Measurements from ENCODE around the gene MYBPHL. TPM values are rescaled to one million over a fixed set of nuclear protein-coding genes. Genes with fewer than 3 reads are reported as not detected.
A peak's percentile ranks its signal among the peaks of the same experiment; 100 is the strongest.

The MYBPHL gene
- total RNA-seq, 4 donors from 2014 or later, result 3.1 TPM; not detected in 3

DNA sequence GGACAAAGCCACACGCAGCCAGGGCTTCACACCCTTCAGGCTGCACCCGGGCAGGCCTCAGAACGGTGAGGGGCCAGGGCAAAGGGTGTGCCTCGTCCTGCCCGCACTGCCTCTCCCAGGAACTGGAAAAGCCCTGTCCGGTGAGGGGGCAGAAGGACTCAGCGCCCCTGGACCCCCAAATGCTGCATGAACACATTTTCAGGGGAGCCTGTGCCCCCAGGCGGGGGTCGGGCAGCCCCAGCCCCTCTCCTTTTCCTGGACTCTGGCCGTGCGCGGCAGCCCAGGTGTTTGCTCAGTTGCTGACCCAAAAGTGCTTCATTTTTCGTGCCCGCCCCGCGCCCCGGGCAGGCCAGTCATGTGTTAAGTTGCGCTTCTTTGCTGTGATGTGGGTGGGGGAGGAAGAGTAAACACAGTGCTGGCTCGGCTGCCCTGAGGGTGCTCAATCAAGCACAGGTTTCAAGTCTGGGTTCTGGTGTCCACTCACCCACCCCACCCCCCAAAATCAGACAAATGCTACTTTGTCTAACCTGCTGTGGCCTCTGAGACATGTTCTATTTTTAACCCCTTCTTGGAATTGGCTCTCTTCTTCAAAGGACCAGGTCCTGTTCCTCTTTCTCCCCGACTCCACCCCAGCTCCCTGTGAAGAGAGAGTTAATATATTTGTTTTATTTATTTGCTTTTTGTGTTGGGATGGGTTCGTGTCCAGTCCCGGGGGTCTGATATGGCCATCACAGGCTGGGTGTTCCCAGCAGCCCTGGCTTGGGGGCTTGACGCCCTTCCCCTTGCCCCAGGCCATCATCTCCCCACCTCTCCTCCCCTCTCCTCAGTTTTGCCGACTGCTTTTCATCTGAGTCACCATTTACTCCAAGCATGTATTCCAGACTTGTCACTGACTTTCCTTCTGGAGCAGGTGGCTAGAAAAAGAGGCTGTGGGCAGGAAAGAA is 32.0 kb downstream of the MYBPHL start:
- DNase-seq (peak; percentile 81 to 84), ATAC-seq (peak; percentile 79 to 91)
- H3K4me1 ChIP-seq, result peaks cover 10 to 27% of the 10 kb centered on the region in 2 donors
- TF ChIP-seq, protein P1, sequence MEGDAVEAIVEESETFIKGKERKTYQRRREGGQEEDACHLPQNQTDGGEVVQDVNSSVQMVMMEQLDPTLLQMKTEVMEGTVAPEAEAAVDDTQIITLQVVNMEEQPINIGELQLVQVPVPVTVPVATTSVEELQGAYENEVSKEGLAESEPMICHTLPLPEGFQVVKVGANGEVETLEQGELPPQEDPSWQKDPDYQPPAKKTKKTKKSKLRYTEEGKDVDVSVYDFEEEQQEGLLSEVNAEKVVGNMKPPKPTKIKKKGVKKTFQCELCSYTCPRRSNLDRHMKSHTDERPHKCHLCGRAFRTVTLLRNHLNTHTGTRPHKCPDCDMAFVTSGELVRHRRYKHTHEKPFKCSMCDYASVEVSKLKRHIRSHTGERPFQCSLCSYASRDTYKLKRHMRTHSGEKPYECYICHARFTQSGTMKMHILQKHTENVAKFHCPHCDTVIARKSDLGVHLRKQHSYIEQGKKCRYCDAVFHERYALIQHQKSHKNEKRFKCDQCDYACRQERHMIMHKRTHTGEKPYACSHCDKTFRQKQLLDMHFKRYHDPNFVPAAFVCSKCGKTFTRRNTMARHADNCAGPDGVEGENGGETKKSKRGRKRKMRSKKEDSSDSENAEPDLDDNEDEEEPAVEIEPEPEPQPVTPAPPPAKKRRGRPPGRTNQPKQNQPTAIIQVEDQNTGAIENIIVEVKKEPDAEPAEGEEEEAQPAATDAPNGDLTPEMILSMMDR (IDR thresholded peaks at IDR 0.05 in 4 of 5, conservative IDR thresholded peaks at IDR 0.05 in 1 of 5), result no peak
- TF ChIP-seq POLR2A (IDR thresholded peaks at IDR 0.05), result no peak
- no peaks in the 10 kb centered on the region for H3K27me3 ChIP-seq
- no peaks in the 10 kb centered on the region for H3K9me3 ChIP-seq
- H3K4me3 ChIP-seq, result no peak overlapping the region
- H3K36me3 ChIP-seq, result no peaks in the 10 kb centered on the region
- intact Hi-C loops (cut with DNase I; ENCODE audit: low total_unique reads), result loop anchor here (5.0 kb wide), 1 partner anchor 257 kb away; no protein-coding TSS in a partner anchor
- in situ Hi-C loops (cut with MboI; ENCODE audit: low sequenced_read_pairs in 4 of 4), result loop anchor here in 3 of 4 donors (5.0 to 25.0 kb wide), 4 partner anchors 122 to 262 kb away; partner anchors contain the start of genes GPR61 (in 2 of the 3), GNAI3 (in 1 of the 3) and SORT1 (in 1 of the 3)
- peak overlapping the region in 3 of 4 donors; percentile 57 to 85 (median 77) for H3K27ac ChIP-seq

DNA sequence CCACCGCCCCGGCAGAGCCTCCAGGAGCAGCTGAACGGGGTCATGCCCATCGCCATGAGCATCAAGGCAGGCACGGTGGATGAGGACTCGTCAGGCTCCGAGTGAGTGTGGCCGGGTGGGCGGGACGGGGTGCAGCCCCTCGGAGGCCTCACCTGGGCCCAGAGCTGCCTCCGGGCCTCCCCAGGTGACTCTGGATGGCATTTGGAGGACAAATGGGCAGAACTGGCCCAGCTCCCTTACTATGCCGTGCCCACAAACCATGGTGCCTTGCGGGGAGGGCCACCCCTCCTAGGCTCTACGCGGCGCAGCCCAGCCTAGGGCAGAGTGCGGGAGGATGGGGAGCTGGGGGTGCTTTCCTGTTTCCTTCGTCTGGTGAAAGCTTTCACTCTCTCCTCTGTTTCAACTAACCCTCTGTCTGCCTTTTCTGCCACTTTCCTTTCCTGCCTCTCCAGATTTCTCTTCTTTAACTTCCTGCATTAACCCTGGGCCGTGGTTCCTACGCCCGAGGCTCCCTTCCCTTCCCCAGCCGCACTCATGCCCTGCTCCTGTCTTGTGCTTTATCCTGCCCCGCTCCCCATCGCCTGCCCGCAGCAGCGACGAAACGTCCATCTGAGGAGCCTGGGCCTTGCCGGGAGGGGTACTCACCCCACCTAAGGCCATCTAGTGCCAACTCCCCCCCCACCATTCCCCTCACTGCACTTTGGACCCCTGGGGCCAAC is 33.1 kb downstream of the MYBPHL start:
- ATAC-seq, result no peak
- Histone ChIP-seq H3K36me3 (no peaks in the 10 kb centered on the region), H3K9me3 (no peaks in the 10 kb centered on the region), H3K27me3 (no peaks in the 10 kb centered on the region), H3K4me3 (no peak overlapping the region), H3K4me1 (peaks cover 10 to 27% of the 10 kb centered on the region in 2 donors), H3K27ac (peak overlapping the region in 3 of 4 donors; percentile 57 to 85 (median 77))
- TF ChIP-seq POLR2A (IDR thresholded peaks at IDR 0.05), result no peak
- TF ChIP-seq, protein P1 (IDR thresholded peaks at IDR 0.05 in 4 of 5, conservative IDR thresholded peaks at IDR 0.05 in 1 of 5), result no peak
- in situ Hi-C loops (cut with MboI; ENCODE audit: low sequenced_read_pairs in 4 of 4) (loop anchor here in 1 of 4 donors (10.0 kb wide), 1 partner anchor 261 kb away; the partner anchor contains the start of gene GPR61), intact Hi-C loops (cut with DNase I; ENCODE audit: low total_unique reads) (no loop called here)
- no peak for DNase-seq

DNA sequence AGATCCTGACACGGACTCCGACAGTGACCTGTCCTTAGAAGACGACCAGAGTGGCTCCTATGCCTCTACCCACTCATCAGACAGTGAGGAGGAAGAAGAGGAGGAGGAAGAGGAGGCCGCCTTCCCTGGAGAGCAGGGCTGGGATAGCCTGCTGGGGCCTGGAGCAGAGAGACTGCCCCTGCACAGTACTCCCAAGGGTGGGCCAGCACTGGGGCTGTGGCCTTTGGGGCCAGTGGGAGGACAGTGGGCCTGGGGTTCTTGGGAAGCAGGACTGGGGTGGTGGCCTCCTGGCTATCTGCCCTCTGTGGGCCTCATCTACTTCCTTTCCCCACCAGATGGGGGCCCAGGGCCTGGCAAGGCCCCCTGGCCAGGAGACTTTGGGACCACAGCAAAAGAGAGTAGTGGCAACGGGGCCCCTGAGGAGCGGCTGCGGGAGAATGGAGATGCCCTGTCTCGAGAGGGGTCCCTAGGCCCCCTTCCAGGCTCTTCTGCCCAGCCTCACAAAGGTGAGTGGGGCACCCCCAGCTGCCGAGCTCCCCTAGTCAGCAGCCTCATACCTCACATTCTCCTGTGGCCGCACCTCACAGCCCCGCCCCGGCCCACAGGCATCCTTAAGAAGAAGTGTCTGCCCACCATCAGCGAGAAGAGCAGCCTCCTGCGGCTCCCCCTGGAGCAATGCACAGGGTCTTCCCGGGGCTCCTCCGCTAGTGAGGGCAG is 33.8 kb downstream of the MYBPHL start:
- intact Hi-C loops (cut with DNase I; ENCODE audit: low total_unique reads) (no loop called here), in situ Hi-C loops (cut with MboI; ENCODE audit: low sequenced_read_pairs in 4 of 4) (loop anchor here in 1 of 4 donors (10.0 kb wide), 1 partner anchor 262 kb away; the partner anchor contains the start of gene GPR61)
- H3K36me3 ChIP-seq, result no peaks in the 10 kb centered on the region

More for the DNA sequence above, 33.8 kb downstream of the MYBPHL start:
- ATAC-seq (no peak), DNase-seq (no peak)
- H3K27ac ChIP-seq, result peak overlapping the region in 2 of 4 donors; percentile 21 to 85
- H3K4me1 ChIP-seq, result peaks cover 10 to 27% of the 10 kb centered on the region in 2 donors
- H3K4me3 ChIP-seq, result no peak overlapping the region
- H3K27me3 ChIP-seq, result no peaks in the 10 kb centered on the region
- no peak for TF ChIP-seq POLR2A (IDR thresholded peaks at IDR 0.05)
- TF ChIP-seq, protein P1 (IDR thresholded peaks at IDR 0.05 in 4 of 5, conservative IDR thresholded peaks at IDR 0.05 in 1 of 5), result no peak
- H3K9me3 ChIP-seq, result no peaks in the 10 kb centered on the region
